CD4-positive, alpha-beta T cell treated with Interleukin-17A for 4 hours (primary cell): ENCODE data around the gene STRN.
"Not testable (repeated sequence)": the region's sequence is repeated elsewhere in the genome, so short reads cannot be mapped to it uniquely, and the experiment has no call there.

Experiments used
- DNase-seq: peaks from one replicate; pipeline ENCODE4 v3.0.0-alpha.2; 2020; ENCODE audit warnings: mixed read lengths

Gene STRN

DNA sequence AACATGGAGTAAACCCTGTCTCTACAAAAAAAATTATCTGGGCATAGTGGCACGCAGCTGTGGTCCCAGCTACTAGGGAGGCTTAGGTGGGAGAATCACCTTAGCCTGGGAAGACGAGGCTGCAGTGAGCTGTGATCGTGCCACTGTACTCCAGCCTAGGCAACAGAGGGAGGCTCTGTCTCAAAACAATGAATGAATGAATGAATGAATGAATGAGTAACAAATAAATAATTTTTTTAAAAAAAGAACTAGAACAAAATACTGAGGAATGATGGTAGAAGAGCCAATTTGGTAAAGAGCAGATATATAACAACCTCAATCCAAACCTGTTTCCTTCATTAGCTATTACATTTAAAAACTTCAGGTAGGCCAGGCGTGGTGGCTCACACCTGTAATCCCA lies 60.1 kb downstream of the STRN start:
- no peak for DNase-seq

DNA sequence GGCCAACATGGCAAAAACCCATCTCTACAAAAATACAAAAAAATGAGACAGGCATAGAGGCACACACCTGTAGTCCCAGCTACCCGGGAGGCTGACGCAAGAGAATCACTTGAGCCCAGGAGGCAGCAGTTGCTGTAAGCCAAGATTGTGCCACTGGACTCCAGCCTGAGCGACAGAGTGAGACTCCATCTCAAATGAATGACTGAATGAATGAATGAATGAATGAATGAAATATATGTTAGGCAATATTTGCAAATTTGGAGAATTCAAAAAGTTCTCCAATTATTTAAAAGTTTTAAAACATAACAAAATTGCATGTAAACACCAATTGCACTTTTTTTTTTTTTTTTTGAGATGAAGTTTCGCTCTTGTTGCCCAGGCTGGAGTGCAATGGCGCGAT lies 61.7 kb downstream of the STRN start:
- no peak for DNase-seq

- no peak for DNase-seq
These were observed 63.8 kb downstream of the STRN start for GRCh38 chr2:36902385-36903120.

GRCh38 chr2:36892805-36893204 lies 73.5 kb downstream of the STRN start:
- DNase-seq = no peak

DNA sequence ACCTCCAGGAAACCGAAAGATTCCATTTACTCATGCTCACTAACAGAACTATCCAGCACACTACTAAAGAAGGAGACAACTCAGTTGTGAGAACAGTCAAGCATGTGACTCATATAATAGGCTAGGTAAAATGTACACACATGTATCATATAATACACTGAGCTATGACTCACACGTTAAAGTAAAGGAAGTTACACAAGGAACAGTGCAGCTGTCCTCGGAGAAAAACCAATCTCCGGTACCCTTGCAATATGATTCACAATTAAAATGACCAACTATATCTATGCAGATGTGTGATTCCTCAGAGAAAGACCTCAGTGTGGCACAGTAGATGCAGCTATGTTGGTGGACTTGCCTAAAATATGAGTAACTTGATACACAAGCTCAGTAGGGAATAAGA lies 76.5 kb downstream of the STRN start:
- no peak for DNase-seq

DNA sequence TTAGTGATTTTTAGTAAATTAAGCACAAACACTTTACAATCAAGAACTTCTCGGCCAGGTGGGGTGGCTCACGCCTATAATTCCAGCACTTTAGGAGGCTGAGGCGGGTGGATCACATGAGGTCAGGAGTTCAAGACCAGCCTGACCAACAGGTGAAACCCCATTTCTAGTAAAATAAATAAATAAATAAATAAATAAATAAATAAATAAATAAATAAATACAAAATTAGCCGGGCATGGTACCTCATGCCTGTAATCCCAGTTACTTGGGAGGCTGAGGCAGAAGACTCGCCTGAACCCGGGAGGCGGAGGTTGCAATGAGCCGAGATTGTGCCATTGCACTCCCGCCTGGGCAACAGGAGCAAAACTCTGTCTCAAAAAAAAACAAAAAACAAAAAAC lies 79.2 kb downstream of the STRN start:
- DNase-seq = not testable (repeated sequence)

- DNase-seq = no peak
These were observed 79.7 kb downstream of the STRN start for GRCh38 chr2:36886664-36887063.

DNA sequence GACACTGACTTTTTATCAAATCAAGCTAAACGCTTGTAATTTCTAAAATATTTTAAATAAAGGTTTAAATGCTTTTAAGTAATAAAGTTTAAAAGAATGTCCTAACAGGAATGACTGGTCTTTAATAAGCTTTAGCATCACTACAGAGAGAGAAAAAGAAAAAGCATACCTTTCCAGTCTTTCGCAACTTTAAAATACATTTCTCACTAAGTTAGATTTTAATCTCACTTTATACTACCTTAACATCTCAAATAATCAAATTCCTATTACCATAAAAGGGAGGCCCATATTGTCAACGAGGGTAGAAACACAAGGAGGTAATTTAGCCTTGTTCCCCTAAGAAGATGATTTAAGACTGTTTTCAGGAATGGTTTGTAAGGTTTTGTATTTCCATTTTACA lies 80.7 kb downstream of the STRN start:
- no peak for DNase-seq

GRCh38 chr2:36882532-36882931 lies 83.8 kb downstream of the STRN start:
- no peak for DNase-seq

GRCh38 chr2:36881816-36882215 lies 84.5 kb downstream of the STRN start:
- DNase-seq = no peak

DNA sequence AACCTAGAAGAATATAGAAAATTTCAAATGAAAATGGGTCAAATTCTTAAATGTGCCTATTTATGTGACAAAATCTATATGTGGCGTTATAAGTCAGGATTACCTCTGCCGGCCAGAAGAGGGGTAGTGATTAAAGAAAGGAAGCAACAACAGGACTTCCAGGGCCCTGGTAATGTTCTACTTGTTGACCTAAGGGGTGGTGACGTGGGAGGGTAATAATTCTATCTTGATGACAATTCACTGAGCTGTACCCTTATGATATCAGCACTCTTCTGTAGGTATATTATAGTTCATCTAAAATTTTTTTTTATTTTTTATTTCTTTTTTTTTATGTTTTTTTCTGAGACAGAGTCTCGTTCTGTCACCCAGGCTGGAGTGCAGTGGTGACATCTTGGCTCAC lies 87.9 kb downstream of the STRN start:
- DNase-seq = no peak

DNA sequence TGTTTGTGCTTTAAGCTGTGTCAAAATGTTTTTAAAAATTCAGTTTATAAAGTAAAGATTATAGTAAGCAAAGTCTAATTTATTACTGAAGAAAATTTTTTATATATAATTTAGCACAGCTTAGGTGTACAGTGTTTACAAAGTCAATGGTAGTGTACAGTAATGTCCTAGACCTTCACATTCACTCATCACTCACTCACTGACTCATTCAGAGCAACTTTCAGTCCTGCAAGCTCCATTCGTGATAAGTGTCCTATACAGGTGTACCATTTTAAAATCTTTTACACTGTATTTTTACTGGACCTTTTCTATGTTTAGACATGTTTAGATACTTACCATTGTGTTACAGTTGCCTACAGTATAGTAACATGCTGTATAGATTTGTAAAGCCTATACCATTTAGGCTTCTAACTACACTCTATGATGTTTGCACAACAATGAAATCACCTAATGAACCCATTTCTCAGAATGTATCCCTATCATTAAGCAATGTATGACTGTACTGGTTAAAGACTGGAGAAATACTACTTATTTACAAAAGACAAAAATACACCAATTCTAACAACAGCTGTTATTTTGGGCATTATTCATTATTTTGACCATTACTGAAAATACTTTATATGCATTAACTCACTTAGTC lies 95.1 kb downstream of the STRN start:
- DNase-seq = no peak

- no peak for DNase-seq
These were observed 96.7 kb downstream of the STRN start for GRCh38 chr2:36869606-36870005.

DNA sequence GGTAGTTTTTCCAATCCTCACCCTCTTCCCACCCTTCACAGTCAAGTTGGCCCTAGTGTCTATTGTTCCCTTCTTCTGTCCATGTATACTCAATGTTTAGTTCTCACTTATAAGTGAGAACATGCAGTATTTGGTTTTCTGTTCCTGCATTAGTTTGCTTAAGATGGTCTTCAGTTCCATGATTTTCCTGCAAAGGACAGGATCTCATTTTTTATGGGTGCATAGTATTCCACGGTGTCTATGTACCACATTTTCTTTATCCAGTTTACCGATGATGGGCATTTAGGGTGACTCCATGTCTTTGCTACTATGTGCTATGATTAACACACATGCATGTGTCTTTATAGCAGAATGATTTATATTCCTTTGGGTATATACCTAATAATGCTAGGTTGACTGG lies 104.4 kb downstream of the STRN start:
- DNase-seq = no peak

DNA sequence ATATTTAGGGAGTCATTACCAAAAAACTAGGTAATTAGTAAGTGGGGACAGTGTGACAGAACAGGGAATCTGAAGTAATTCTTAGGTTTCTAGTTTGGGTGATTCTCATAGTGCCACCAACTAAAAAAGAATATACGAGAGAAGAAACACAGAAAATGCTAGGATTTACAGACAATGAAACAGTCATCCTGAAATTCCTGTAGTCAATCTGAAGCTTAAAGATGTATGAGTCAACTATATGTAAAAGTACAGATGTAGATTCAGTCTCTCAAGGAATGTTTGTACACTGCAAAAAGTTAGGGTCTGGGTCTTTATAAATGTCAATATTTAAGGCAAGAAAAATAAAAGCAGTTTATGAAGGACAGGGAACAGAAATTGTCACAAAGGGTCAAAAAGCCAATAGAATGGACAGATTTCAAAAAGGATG lies 107.0 kb downstream of the STRN start:
- no peak for DNase-seq

DNA sequence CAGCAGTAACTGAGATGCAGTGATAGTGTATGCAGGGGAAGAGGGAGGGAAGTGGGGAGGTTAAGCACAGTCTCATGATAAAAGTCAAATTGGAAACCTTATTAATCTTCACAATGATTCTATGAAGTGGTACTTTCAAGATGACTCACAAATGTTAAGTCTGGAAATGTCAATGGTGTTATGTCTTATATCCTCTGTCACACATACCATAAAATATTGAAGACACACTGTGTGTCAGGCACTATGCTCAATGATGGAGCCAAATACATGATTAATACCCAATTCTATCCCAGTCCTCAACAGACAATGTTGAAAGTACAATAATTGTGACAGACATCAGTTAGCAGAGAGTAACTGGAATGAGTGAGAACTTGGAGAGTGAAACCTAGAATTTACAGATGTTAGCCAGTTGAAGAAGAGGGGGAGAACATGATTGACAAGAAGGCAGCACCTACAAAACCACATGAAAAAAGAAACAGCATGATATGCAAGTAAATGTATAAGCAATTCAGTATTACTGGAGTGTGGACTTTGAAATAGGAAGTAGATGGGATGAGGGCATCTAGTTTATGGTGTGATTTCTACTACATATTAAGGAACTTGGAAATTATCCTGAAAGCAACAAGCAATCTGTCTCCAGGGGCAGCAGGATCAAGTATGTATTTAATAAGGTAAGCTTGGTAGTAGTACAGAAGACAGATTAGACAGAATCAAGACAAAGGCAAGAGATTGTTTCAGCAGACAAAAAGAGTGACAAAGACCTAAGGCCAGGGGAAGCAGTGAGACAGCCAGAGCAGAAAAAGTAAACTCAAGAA lies 107.6 kb downstream of the STRN start:
- no peak for DNase-seq

- no peak for DNase-seq
These were observed 108.6 kb downstream of the STRN start for GRCh38 chr2:36857713-36858112.

DNA sequence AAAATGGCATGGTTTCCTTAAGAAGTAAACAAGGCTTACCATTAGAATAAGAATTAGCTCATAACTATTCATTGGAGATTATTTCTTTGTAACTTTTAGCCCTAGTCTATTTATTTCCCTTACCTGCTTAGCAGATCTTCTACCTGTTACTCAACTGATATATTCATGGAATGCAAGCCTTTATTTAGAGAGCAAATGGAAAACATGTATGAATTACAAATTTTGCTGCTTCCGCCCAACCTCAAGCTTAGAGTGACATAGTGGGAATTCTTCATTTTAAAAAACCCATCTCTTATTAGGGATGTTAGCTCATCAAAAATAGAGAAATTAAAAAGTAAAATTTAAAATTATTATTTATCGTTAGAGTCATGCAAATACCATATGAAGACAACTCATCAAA lies 110.9 kb downstream of the STRN start:
- no peak for DNase-seq

DNA sequence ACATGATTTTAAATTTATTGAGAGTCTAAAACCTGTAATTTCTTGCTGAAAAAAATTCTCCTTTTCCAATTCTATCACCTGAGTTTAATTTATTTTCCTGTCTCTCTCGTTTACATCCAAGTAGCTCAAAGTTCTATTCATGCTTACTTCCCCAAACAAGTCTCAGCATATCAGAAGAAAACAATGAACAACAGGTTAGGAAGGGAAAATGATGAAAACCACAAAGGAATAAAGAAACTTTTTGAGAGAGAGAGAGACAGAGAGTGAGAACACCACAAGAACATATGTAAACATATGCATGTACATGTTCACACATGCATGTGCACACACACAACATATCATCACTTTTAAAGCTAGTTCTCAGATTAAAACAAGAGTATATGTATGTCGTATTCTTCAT lies 112.1 kb downstream of the STRN start:
- DNase-seq = no peak

- DNase-seq = no peak
These were observed 117.1 kb downstream of the STRN start for GRCh38 chr2:36849265-36849664.

DNA sequence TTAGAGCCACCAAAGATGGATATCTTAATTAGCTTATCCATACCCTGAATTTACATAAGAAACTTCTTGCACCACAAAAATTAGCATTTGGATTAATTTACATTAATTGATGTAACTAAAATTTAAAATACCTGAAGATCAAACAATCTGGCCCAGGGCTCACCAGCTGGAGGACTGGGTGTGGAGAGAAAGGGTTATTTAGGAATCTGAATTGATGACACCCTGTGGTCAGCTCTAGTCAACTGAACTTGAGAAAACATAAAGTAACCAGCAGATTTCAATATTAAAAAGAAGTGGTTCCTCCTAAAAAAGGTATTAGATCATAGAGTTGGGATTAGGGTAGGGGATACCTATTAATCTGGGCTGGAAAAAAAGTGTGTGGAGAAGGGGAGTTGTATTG lies 122.5 kb downstream of the STRN start:
- DNase-seq = no peak

GRCh38 chr2:36839976-36840617 lies 126.2 kb downstream of the STRN start:
- no peak for DNase-seq

- no peak for DNase-seq
These were observed 131.4 kb downstream of the STRN start for GRCh38 chr2:36834731-36835524.
